ENCODE data around the gene SREBF1. TPM values are rescaled to one million over a fixed set of nuclear protein-coding genes. Genes with fewer than 3 reads are reported as not detected.

The SREBF1 gene
- total RNA-seq, 6 experiments from 2014 or later, result 63.8 to 246 (median 173) TPM

DNA sequence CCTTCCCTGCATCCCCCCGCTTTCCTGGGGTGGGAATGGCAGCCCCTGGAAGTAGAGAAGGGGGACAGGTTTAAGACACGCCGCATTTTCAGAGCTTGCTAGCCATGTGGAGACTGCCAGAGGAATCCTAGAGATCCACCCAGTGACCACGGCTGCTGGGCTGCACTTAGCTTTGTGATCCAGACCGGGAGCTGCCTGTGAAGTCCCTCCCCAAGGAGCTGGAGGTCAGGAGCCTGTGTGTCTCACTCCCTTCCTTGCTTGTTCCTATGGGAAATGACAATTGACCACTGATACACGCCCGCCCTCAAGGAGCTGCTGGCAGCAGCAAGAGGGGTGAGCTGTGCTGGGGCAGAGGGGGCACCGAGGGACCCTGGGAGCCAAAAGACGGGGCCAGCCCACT lies 73.7 kb downstream of the SREBF1 start:
- Histone ChIP-seq H3K27me3 (no peaks in the 10 kb centered on the region), H3K4me1 (no peaks in the 10 kb centered on the region), H3K9me3 (no peaks in the 10 kb centered on the region), H3K4me3 (no peak overlapping the region), H3K36me3 (no peaks in the 10 kb centered on the region), H3K27ac (no peak overlapping the region)
- TF ChIP-seq CTCF (IDR thresholded peaks at IDR 0.05) (no peak), POLR2A (IDR thresholded peaks at IDR 0.05) (no peak)
- DNase-seq (no peak), ATAC-seq (no peak)
- WGBS (ENCODE audit: insufficient coverage, low coverage, low lambda C conversion rate, missing lambda C conversion rate), result 75% methylated on average over 6 of the region's 9 CpGs
- intact Hi-C loops (cut with DNase I), result no loop called here

DNA sequence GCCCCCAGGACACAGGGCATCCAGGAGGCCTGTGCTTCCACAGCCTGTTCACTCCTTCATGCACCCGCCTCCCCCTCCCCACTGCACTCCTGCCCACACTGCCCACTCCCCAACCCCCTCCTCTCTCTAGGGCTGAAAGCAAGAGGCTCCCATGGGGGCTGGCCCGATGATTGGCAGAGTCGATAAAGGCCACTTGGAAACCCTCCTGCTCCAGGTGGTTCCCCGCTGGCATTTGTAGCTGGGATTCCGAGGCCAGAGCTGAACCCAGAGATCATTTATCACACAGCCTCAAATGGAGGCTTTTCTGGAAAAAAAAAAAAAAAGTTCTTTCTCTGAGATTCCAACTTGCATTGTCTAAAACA lies 74.1 kb downstream of the SREBF1 start:
- Histone ChIP-seq H3K27ac (no peak overlapping the region), H3K4me3 (no peak overlapping the region), H3K27me3 (no peaks in the 10 kb centered on the region), H3K9me3 (no peaks in the 10 kb centered on the region), H3K4me1 (no peaks in the 10 kb centered on the region), H3K36me3 (no peaks in the 10 kb centered on the region)
- ATAC-seq, result no peak
- intact Hi-C loops (cut with DNase I), result no loop called here
- no CpG with 5 or more reads among the region's 5 CpGs for WGBS (ENCODE audit: insufficient coverage, low coverage, low lambda C conversion rate, missing lambda C conversion rate)
- TF ChIP-seq POLR2A (IDR thresholded peaks at IDR 0.05), result no peak
- no peak for TF ChIP-seq CTCF (IDR thresholded peaks at IDR 0.05)
- DNase-seq, result no peak

MicroRNAs encoded within 50 kb of the gene (microRNA counts, 767-probe panel; counts per million panel counts)
- microRNA hsa-miR-33b-5p, result 237 counts per million

Small RNA genes lying within 50 kb of the gene (microRNA-seq; reads per million reads assigned to microRNA genes)
- gene MIR33B (45.4 to 115 reads per million in 2 donors), gene MIR6777 (2.0 to 5.2 reads per million in 2 donors)

Small RNA genes lying within 50 kb of the gene (small RNA-seq; reads per million reads assigned to genes)
- gene MIR33B, result 0.19 to 3.0 reads per million in 2 experiments
- gene MIR6777, result 0.13 to 0.48 reads per million in 2 experiments

Other genes starting within 250 kb of the SREBF1 start
- 100 to 1,000 TPM in 5 of 6 experiments, 10 to 100 TPM in 1; 92.4 to 184 (median 170) TPM for gene PEMT, start 245.3 kb downstream of the SREBF1 start, total RNA-seq
- 10 to 100 TPM in 2 of 6 experiments, 1 to 10 TPM in 4; 6.1 to 14.5 (median 8.4) TPM for gene RAI1, start 155.5 kb downstream of the SREBF1 start, total RNA-seq
- gene TOM1L2, start 135.4 kb upstream of the SREBF1 start, total RNA-seq, result 10 to 100 TPM; 13.5 to 21.2 (median 16.0) TPM
- under 1 TPM; 0.25 to 0.98 (median 0.72) TPM for gene DRC3, start 135.9 kb upstream of the SREBF1 start, total RNA-seq
- gene ATPAF2, start 202.2 kb upstream of the SREBF1 start, total RNA-seq, result 10 to 100 TPM; 17.2 to 21.0 (median 19.2) TPM
- 1 to 10 TPM; 4.8 to 6.1 (median 5.3) TPM for gene GID4, start 202.4 kb upstream of the SREBF1 start, total RNA-seq